MM.1S (cell line): ENCODE measurements around the gene RAB3D.
"Not testable (repeated sequence)": the region's sequence is repeated elsewhere in the genome, so short reads cannot be mapped to it uniquely, and the experiment has no call there.

Experiments used
- CTCF ChIP-seq: fragments of 300-600 bp; sonication (generic); IDR thresholded peaks from 2 replicates; pipeline ENCODE4 v1.5.1; 2016; ENCODE audit warnings: antibody characterized with exemption, low read length, mixed read lengths
- EZH2 ChIP-seq: fragments of 300-600 bp; sonication (generic); optimal IDR thresholded peaks from 2 replicates; pipeline ENCODE3; 2017; ENCODE audit warnings: low read depth, mild to moderate bottlenecking, antibody characterized with exemption, low read length, mixed read lengths
- EZH2phosphoT487 ChIP-seq: fragments of 300-600 bp; sonication (generic); IDR thresholded peaks from 2 replicates; pipeline ENCODE4 v1.6.1; 2018; ENCODE audit warnings: antibody characterized with exemption, low read length

- TF ChIP-seq CTCF, EZH2phosphoT487, EZH2: not testable (repeated sequence)
These were observed 14.6 kb upstream of the RAB3D start for GRCh38 chr19:11354102-11354501.
